ENCODE measurements around the gene PRR18.
"Not testable (repeated sequence)": the region's sequence is repeated elsewhere in the genome, so short reads cannot be mapped to it uniquely, and the experiment has no call there.

The PRR18 gene, protein sequence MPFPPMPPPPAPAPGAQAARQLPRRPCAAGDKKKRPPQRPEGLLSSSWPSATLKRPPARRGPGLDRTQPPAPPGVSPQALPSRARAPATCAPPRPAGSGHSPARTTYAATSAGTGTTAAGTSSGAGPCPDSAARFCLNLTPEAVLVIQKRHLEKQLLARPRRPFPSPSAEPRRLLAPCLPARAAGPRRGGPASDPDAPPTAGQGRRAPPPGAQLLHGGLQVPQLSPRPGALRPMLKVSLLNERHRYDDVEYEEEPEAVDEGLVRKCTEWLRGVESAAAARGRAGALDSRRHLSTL

GRCh38 chr6:166308033-166308768, at the start of gene PRR18:
PRR18 (minus strand) TSS chr6:166308392; CDS start chr6:166308142, 250 bp downstream.
- no peak for DNase-seq (ENCODE audit: low spot score)

DNA sequence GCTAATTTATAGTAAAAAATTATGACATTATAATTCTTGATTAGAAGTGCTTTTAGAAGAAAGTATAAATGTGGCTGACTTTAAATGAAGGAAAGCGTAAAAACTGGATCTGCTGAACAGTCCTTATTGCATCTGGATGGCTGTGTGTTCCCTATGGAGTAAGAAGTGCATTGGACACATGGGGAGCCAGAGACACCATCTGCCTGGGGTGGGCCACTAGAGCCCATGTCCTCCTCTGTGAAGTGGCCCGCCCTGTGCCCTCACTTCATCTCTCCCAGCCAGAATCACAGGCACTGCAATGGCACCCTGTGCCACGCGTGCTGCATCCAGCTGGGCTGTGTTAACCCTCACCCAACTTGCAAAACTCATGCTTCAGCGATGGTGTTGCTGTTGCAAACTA, 47.4 kb upstream of the PRR18 start:
- DNase-seq (ENCODE audit: low spot score) = no peak

GRCh38 chr6:166354965-166355364, 46.8 kb upstream of the PRR18 start:
- DNase-seq (ENCODE audit: low spot score) = no peak

DNA sequence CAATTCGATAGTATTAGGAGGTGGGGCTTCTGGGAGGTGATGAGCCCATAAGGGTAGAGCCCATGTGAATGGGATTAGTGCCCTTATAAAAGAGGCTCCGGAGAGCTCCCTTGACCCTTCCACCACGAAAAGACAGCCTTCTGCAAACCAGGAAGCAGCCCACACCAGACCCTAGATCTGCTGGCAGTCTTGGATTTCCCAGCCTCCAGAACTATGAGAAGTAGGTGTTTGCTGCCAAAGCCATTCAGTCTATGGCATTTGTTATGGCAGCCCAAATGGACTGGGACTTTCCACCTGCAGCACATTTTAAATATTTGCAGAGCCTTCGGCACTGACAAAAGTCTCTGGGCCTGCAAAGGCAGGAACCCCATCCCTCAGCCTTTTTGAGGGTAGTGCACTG, 46.0 kb upstream of the PRR18 start:
- DNase-seq (ENCODE audit: low spot score) = no peak

GRCh38 chr6:166353507-166353906, 45.3 kb upstream of the PRR18 start:
- no peak for DNase-seq (ENCODE audit: low spot score)

DNA sequence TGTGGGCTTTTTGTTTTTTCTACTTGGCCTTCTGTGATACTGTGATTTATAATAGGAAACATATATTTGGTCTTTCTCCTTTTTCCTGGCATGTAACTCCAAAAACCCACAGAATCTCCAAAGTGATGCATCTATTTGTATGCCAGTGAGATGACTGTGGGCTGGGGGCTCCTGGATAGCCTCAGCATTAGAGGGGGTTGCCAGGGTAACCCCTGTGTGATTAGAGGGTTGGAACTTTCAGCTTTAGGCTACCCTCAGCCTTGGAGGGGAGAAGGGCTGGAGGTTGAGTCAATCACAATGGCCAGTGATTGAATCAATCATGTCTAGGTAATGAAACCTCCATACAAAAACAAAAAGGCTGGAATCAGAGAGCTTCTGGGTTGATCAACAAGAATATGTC, 44.7 kb upstream of the PRR18 start:
- no peak for DNase-seq (ENCODE audit: low spot score)

DNA sequence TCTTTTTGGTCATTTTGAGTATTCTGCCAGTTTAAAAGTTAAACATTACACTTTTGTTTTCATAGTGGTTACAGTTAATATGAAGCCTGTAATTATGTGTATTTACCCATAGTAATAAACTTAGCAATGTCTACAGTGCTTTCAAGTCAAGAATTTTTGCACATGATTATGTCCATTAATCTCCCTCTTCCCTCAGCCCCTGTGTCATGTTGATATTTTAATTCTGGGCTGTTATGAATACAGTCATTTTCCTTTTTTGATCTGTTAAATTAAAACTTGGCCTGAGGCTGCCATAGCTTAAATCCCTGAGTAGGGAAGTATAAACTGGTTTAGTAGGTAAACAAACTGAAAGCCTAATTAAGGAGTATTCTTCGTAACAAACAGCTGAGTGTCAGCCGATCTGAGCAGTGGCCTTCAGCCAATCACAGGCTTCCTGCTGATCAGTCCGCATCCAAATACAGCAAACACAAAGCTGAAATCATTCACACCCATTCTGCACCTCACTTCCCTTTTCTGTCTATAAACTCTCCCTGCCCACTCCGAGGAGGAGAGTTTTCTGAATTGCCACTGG, 43.6 kb upstream of the PRR18 start:
- DNase-seq (ENCODE audit: low spot score) = no peak

DNA sequence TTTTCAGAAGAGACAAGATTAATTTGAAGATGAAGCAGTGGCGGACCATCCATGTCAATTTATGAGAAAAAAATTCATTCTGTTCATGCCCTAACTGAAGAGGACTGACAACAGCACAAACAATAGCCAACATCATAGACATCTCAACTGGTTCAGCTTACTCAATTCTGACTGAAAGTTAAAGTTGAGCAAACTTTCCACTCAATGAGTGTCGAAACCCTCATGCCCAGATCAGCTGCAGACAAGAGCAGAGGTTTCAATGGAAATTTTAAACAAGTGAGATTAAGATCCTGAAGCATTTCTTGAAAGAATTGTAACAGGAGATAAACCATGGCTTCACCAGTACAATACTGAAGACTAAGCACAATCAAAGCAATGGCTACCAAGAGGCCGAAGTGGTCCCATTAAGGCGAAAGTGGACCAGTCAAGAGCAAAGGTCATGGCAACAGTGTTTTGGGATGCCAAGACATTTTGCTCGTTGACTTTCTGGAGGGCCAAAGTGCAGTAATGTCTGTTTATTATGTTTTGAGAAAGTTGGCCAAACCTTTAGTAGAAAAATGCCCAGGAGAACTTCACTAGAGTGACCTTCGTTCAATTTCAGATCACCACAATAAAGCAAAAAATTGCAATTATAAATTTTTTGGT, 40.2 kb upstream of the PRR18 start:
- DNase-seq (ENCODE audit: low spot score) = no peak

- no peak for DNase-seq (ENCODE audit: low spot score)
Measured at GRCh38 chr6:166346965-166347364, 38.8 kb upstream of the PRR18 start.

- no peak for DNase-seq (ENCODE audit: low spot score)
Measured at GRCh38 chr6:166346449-166346848, 38.3 kb upstream of the PRR18 start.

- DNase-seq (ENCODE audit: low spot score) = not testable (repeated sequence)
Measured at GRCh38 chr6:166345672-166346071, 37.5 kb upstream of the PRR18 start.

DNA sequence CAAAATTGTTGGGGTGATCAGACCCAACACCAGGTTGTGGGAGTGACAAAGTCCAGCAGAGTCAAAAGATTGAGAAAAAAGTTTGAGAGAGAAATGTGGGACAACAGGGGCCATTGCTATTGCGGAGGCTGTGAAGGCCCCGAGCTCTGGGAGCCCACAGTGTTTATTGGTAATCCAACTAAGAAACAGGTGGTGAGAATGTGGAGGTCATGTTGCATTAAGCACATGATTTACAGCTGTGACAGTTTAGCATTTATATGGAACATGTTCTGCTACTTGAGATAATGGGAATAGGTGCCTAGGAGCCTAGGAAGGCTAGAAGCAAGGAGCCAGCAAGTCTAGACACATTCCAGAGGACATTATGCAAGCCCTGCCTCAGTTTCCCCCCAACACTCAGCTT, 36.7 kb upstream of the PRR18 start:
- not testable (repeated sequence) for DNase-seq (ENCODE audit: low spot score)

DNA sequence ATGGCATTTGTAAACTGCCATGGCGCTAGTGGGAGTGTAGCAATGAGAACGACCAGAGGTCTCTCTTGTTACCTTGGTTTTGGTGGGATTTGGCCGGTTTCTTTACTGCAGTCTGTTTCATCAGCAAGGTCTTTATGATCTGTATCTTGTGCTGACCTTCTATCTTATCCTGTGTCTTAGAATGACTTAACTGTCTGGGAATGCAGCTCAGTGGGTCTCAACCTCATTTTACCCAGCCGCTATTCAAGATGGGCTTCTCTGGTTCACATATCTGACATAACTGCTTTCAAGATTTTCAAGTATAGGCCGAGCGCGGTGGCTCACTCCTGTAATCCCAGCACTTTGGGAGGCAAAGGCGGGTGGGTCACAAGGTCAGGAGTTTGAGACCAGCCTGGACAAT, 36.0 kb upstream of the PRR18 start:
- DNase-seq (ENCODE audit: low spot score) = no peak

- DNase-seq (ENCODE audit: low spot score) = no peak
Measured at GRCh38 chr6:166343150-166343487, 34.9 kb upstream of the PRR18 start.

DNA sequence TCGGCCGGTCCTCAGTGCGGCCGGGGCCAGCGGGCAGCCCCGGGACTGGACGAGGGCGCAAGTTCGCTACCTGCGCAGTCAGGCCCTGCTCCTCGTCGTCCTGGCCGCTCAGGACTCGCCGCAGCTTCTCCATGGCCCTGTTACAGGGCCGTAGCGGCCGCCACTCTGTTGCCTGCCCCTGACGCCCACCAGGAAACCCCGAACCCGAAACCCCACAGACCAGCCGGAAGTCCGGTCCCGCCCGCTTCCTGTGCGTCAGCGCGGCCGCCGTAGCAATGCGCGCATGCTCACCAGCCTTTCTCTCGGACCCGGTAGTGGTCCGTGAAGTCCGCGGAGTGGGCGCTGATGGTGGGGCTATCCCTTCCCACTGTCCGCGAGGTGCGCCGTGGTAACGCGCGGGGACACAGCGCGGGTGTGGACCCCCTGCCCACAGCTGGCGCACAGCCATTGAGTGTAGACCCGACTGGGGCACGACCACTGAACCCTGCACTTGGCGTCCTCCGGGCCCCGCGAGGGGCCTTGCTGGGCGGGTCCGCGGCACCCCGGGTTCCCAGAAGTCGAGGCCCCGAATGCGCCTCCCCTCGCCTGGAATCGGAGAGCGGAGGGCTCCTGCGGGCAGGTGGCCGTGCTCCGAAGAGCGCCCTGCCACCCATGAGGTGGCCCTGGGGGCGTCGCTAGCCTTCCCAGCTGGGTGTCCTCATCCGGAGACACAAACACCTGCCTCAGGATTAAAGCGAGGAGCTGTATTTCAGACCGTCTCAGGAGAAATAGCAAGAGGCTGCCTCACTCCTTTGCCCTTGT, 34.4 kb upstream of the PRR18 start, which contains the start of gene SFT2D1:
Gene SFT2D1 (minus strand): TSS at position 197 of the 801 bp plus-strand sequence. CDS start 64 bp downstream, at position 133.
- DNase-seq (ENCODE audit: low spot score) = peak; percentile 95

DNA sequence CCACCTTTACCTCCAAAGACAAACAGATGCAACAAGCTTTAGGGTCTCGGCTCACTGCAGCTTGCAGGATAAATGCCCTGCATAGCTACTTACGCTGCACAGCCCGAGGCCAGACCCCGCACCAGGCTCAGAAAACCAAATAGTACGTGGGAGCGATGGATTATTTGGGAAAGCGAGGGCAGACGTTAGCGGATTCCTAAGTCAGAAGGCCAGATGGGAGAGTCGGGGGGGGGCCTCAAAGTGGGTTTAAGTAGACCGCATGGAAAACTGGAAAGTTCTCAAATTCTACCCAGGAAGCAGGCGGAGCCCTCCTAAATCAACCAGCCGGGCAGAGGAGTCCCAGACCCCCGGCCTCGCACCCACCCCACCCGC, 33.8 kb upstream of the PRR18 start:
- no peak for DNase-seq (ENCODE audit: low spot score)

- no peak for DNase-seq (ENCODE audit: low spot score)
Measured at GRCh38 chr6:166341464-166341863, 33.3 kb upstream of the PRR18 start.

- DNase-seq (ENCODE audit: low spot score) = no peak
Measured at GRCh38 chr6:166338854-166339253, 30.7 kb upstream of the PRR18 start.

DNA sequence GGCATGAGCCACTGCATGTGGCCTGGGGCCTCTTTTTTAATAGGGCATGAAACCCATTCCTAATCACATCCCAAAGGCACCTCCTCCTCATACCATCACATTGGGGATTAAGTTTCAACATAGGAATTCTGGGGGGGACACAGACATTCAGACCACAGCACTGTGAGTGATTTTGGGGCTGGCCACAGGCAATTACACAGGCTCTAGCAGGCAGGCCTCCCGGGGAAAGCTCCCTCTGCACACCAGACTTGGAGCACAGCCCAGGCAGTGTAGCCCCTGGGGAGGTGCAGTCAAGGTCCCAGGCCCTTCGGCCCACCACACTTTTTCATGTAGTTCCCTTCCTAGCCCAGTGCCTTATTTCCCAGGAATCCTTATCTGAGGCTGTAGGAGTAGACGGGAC, 28.7 kb upstream of the PRR18 start:
- DNase-seq (ENCODE audit: low spot score) = no peak

- DNase-seq (ENCODE audit: low spot score) = no peak
Measured at GRCh38 chr6:166335378-166336302, 27.4 kb upstream of the PRR18 start.

DNA sequence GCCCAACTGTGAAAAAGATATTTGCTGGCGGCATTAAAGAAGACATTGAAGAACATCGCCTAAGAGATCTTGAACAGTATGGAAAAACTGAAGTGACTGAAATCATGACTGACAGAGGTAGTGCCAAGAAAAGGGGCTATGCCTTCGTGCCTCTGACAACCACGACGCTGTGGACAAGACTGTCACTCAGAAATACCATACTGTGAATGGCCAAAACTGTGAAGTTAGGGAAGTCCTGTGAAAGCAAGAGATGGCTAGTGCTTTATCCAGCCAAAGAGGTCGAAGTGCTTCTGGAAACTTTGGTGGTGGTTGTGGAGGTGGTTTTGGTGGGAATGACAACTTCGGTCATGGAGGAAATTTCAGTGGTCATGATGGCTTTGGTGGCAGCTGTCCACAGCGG, 26.7 kb upstream of the PRR18 start:
- DNase-seq (ENCODE audit: low spot score) = no peak

Measured in AG08396 (cell line).